ENCODE data around the gene OSTM1.

- TF ChIP-seq GATA2 (IDR thresholded peaks at IDR 0.05; ENCODE audit: low read depth, low read length): no peak
- TF ChIP-seq GATA3 (IDR thresholded peaks at IDR 0.05; ENCODE audit: low read depth, low read length): no peak
These were observed 5.9 kb downstream of the OSTM1 start for GRCh38 chr6:108068618-108069017.

All from SH-SY5Y (cell line).